Measurements from ENCODE around the gene MAP3K20. TPM values are rescaled to one million over a fixed set of nuclear protein-coding genes. Genes with fewer than 3 reads are reported as not detected.
A peak's percentile ranks its signal among the peaks of the same experiment; 100 is the strongest.

MAP3K20 gene
- total and polyA plus RNA-seq, 2 experiments from 2014 or later = 7.6 to 9.6 TPM

DNA sequence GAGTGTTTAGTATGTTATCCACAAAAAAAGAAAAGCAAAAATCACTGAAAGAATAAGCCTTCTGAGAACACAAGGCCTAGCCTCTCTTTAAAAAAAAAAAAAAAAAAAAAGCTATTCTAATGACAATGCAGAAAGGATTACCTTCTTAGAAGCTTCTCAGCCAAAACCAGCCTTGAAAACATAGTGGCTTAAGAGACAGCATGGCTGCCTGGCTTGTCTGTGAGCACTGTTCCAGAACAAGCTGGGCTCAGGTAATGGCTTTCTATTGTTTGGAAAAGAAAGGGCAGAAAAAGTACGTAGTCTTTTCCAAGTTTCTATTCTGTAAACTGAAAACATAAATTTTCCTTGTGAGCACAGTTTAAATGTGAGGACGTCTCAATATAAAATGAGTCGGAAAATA is 119.5 kb downstream of the MAP3K20 start:
- no peak overlapping the region for H2AFZ ChIP-seq

GRCh38 chr2:173196080-173196479 is 120.4 kb downstream of the MAP3K20 start:
- Mint-ChIP-seq H3K36me3 (ENCODE audit: low read depth) (no peaks in the 10 kb centered on the region; the same call in 2 of the 3 replicates), H3K4me3 (peak overlapping the region; percentile 44; the same call in 2 of the 3 replicates), H3K4me1 (peaks cover 75% of the 10 kb centered on the region), H3K9me3 (no peaks in the 10 kb centered on the region), H3K27me3 (ENCODE audit: insufficient read depth, low read depth, poor library complexity) (no peaks in the 10 kb centered on the region), H3K27ac (peak overlapping the region; percentile 92)
- Histone ChIP-seq H3K27ac (ENCODE audit: low read depth) (peak overlapping the region; percentile 82), H4K20me1 (replicated peaks; ENCODE audit: insufficient read depth) (no peaks in the 10 kb centered on the region), H3K4me2 (peak overlapping the region; percentile 63), H3K4me1 (ENCODE audit: insufficient read depth) (peaks cover 56% of the 10 kb centered on the region), H3K36me3 (ENCODE audit: insufficient read depth) (no peaks in the 10 kb centered on the region), H3F3A (replicated peaks; ENCODE audit: low read depth) (no peaks in the 10 kb centered on the region), H3K9me2 (ENCODE audit: insufficient read depth) (no peaks in the 10 kb centered on the region), H3K79me2 (replicated peaks; ENCODE audit: insufficient read depth) (no peaks in the 10 kb centered on the region), H2AFZ (no peak overlapping the region), H3K27me3 (ENCODE audit: insufficient read depth) (no peaks in the 10 kb centered on the region), H3K4me3 (peak overlapping the region; percentile 30)
- DNase-seq (ENCODE audit: low spot score) (peak; percentile 82), ATAC-seq (peak; percentile 80)
- TF ChIP-seq JUNB (IDR thresholded peaks at IDR 0.05; ENCODE audit: unreplicated experiment) (no peak), STAT1 (IDR thresholded peaks at IDR 0.05; ENCODE audit: unreplicated experiment) (no peak), ZNF462 (CRISPR knock-in tag; IDR thresholded peaks at IDR 0.05) (no peak), ZNF331 (CRISPR knock-in tag; IDR thresholded peaks at IDR 0.05; ENCODE audit: low read depth) (no peak), NANOG (IDR thresholded peaks at IDR 0.05; ENCODE audit: borderline replicate concordance) (peak; percentile 73; the same call in 1 of the 2 replicates)
- TF ChIP-seq, protein P1, sequence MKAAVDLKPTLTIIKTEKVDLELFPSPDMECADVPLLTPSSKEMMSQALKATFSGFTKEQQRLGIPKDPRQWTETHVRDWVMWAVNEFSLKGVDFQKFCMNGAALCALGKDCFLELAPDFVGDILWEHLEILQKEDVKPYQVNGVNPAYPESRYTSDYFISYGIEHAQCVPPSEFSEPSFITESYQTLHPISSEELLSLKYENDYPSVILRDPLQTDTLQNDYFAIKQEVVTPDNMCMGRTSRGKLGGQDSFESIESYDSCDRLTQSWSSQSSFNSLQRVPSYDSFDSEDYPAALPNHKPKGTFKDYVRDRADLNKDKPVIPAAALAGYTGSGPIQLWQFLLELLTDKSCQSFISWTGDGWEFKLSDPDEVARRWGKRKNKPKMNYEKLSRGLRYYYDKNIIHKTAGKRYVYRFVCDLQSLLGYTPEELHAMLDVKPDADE (IDR thresholded peaks at IDR 0.05) = peak; percentile 54; the same call in 1 of the 2 replicates

More for the DNA sequence above, 119.5 kb downstream of the MAP3K20 start:
- peak overlapping the region; percentile 94 for H3K27ac Mint-ChIP-seq
- TF ChIP-seq CREB1 (CRISPR knock-in tag; IDR thresholded peaks at IDR 0.05; ENCODE audit: low read depth) (no peak), CTCF (conservative IDR thresholded peaks at IDR 0.05; ENCODE audit: low read depth in 2 of 2) (no peak)
- H3K9me2 ChIP-seq (ENCODE audit: insufficient read depth) = no peaks in the 10 kb centered on the region
- H3K4me1 ChIP-seq (ENCODE audit: insufficient read depth) = peaks cover 60% of the 10 kb centered on the region
- no peaks in the 10 kb centered on the region for H3F3A ChIP-seq (replicated peaks; ENCODE audit: low read depth)
- no peaks in the 10 kb centered on the region for H3K27me3 ChIP-seq (ENCODE audit: insufficient read depth)
- no peak overlapping the region for H3K4me3 Mint-ChIP-seq
- H3K36me3 Mint-ChIP-seq (ENCODE audit: low read depth) = no peaks in the 10 kb centered on the region; the same call in 2 of the 3 replicates
- no peaks in the 10 kb centered on the region for H4K20me1 ChIP-seq (replicated peaks; ENCODE audit: insufficient read depth)
- H3K27ac ChIP-seq (ENCODE audit: low read depth) = 0 out of 2 replicates have a peak overlapping the region, but pooled peaks have one; percentile 3
- H3K4me1 Mint-ChIP-seq = peaks cover 83% of the 10 kb centered on the region
- no peaks in the 10 kb centered on the region for H3K79me2 ChIP-seq (replicated peaks; ENCODE audit: insufficient read depth)
- ATAC-seq (peak; percentile 58), DNase-seq (ENCODE audit: low spot score) (peak; percentile 47)
- no peaks in the 10 kb centered on the region for H3K36me3 ChIP-seq (ENCODE audit: insufficient read depth)
- no peaks in the 10 kb centered on the region for H3K27me3 Mint-ChIP-seq (ENCODE audit: insufficient read depth, low read depth, poor library complexity)
- no peaks in the 10 kb centered on the region for H3K9me3 Mint-ChIP-seq
- no peak overlapping the region for H3K4me3 ChIP-seq
- H3K4me2 ChIP-seq = peak overlapping the region; percentile 63
